ENCODE measurements around the gene ZNF205. TPM values are rescaled to one million over a fixed set of nuclear protein-coding genes. Genes with fewer than 3 reads are reported as not detected.

Gene ZNF205
- total and polyA plus RNA-seq, 2 of the 8 experiments (the other 6 are each of a cell fraction or from before 2014, with no cell fraction given) = 19.1 to 19.9 TPM

- no peaks in the 10 kb centered on the region for H3K79me2 ChIP-seq (ENCODE audit: control insufficient read depth in 1 of 2, insufficient read depth in 2 of 2, low read length in 2 of 2)
- TF ChIP-seq HDAC6 (IDR thresholded peaks at IDR 0.05; ENCODE audit: low read depth, low read length) = no peak
- TF ChIP-seq FOSL1 (IDR thresholded peaks at IDR 0.05; ENCODE audit: insufficient read depth, low read depth, low read length) = no peak
- no peak for TF ChIP-seq CTBP2 (IDR thresholded peaks at IDR 0.05; ENCODE audit: borderline replicate concordance, insufficient read depth, insufficient read length, low read length)
- TF ChIP-seq SP1 (IDR thresholded peaks at IDR 0.05; ENCODE audit: low read depth, low read length) = no peak
- no peak for TF ChIP-seq GTF2F1 (IDR thresholded peaks at IDR 0.05; ENCODE audit: borderline replicate concordance, low read depth, low read length)
- no peak for TF ChIP-seq POU5F1 (IDR thresholded peaks at IDR 0.05; ENCODE audit: low read depth, low read length)
- TF ChIP-seq KDM4A (IDR thresholded peaks at IDR 0.05; ENCODE audit: low read depth, low read length, severe bottlenecking) = no peak
- no peak for TF ChIP-seq SUZ12 (IDR thresholded peaks at IDR 0.05; ENCODE audit: low read length)
- no peak for TF ChIP-seq BRCA1 (IDR thresholded peaks at IDR 0.05; ENCODE audit: low read depth, low read length)
- TF ChIP-seq TBP (IDR thresholded peaks at IDR 0.05; ENCODE audit: low read depth, low read length) = no peak
- no peak for TF ChIP-seq NRF1 (IDR thresholded peaks at IDR 0.05; ENCODE audit: low read depth, low read length)
- TF ChIP-seq CEBPB (IDR thresholded peaks at IDR 0.05; ENCODE audit: low read depth, low read length) = no peak
- TF ChIP-seq YY1 (IDR thresholded peaks at IDR 0.05; ENCODE audit: low read depth, low read length) = no peak
- no peak for FAIRE-seq
Observed at GRCh38 chr16:3142327-3142726, 29.9 kb downstream of the ZNF205 start.

More at GRCh38 chr16:3142327-3142726, 29.9 kb downstream of the ZNF205 start:
- H3K18ac ChIP-seq (ENCODE audit: extremely low read depth, low read length) = no peak overlapping the region
- no peak overlapping the region for H2BK15ac ChIP-seq (ENCODE audit: low read length)
- no peak overlapping the region for H4K91ac ChIP-seq (replicated peaks; ENCODE audit: insufficient read length, low read length)
- no peaks in the 10 kb centered on the region for H3K9me3 ChIP-seq (ENCODE audit: insufficient read depth in 2 of 2, low read depth in 1 of 2, low read length in 1 of 2)
- H4K5ac ChIP-seq (ENCODE audit: insufficient read length, low read depth, low read length) = no peak overlapping the region
- ChIA-PET POLR2A (ENCODE audit: partially characterized antibody) (interaction anchor here (0.9 to 3.9 kb wide), 2 partner anchors 8 to 13 kb away, joined by 3 to 20 read pairs; no protein-coding TSS in a partner anchor), CTCF (ENCODE audit: partially characterized antibody) (interaction anchor here (10.9 kb wide), 1 partner anchor 11 kb away, joined by 174 read pairs; the partner anchor contains the start of gene ZNF213)
- no peaks in the 10 kb centered on the region for H3K27me3 ChIP-seq (replicated peaks in 1 of 4; ENCODE audit: control insufficient read depth in 3 of 4, extremely low read depth in 1 of 4, insufficient read depth in 3 of 4, low read length in 3 of 4)
- H3K4me3 ChIP-seq (ENCODE audit: extremely low read depth in 1 of 4, insufficient read depth in 2 of 4, low read depth in 3 of 4, low read length in 4 of 4) = no peak overlapping the region
- 96% methylated on average over 22 of the region's 22 CpGs; no CpG with 5 or more reads in 1 of the 2 experiments for WGBS, 2 experiments (ENCODE audit: extremely low coverage in 1 of 2, insufficient coverage in 1 of 2, insufficient read length in 1 of 2, insufficient replicate concordance in 2 of 2, low coverage in 1 of 2, low lambda C conversion rate in 2 of 2, missing lambda C conversion rate in 1 of 2)
- no peak overlapping the region for H3K9ac ChIP-seq (replicated peaks in 1 of 4; ENCODE audit: extremely low read depth in 1 of 4, low read depth in 3 of 4, low read length in 3 of 4)
- no peak overlapping the region for H3K14ac ChIP-seq (ENCODE audit: insufficient read length)
- 0 out of 2 replicates have a peak, but pooled peaks cover 2% of the 10 kb centered on the region for H3K23me2 ChIP-seq (ENCODE audit: low read depth, low read length)
- no peak overlapping the region for H2BK12ac ChIP-seq (ENCODE audit: low read depth, low read length)
- no peak overlapping the region for H3K23ac ChIP-seq (ENCODE audit: insufficient read length)
- H3K79me1 ChIP-seq (ENCODE audit: low read depth, low read length) = no peaks in the 10 kb centered on the region
- no peak for DNase-seq (ENCODE audit: low read depth in 1 of 2, low spot score in 2 of 2)
- H3K27ac ChIP-seq (ENCODE audit: low read depth, low read length) = no peak overlapping the region
- H3K4me2 ChIP-seq (ENCODE audit: insufficient read depth in 1 of 2, low read depth in 2 of 2, low read length in 2 of 2) = no peak overlapping the region
- no peak overlapping the region for H2BK5ac ChIP-seq (ENCODE audit: low read depth, low read length)
- H2BK120ac ChIP-seq (replicated peaks; ENCODE audit: low read depth, low read length) = no peak overlapping the region
- peaks cover 0 to 8% (median 3%) of the 10 kb centered on the region in 4 experiments; a peak in 4 of 8 replicates for H3K36me3 ChIP-seq (ENCODE audit: control insufficient read depth in 2 of 4, insufficient read depth in 4 of 4, low read length in 3 of 4)
- no peak overlapping the region for H2AK5ac ChIP-seq (ENCODE audit: low read depth, low read length)
- no peak overlapping the region for H2AFZ ChIP-seq (ENCODE audit: low read length)
- no peak overlapping the region for H4K8ac ChIP-seq (ENCODE audit: extremely low read depth, insufficient read depth, low read length)
- H3K56ac ChIP-seq (replicated peaks; ENCODE audit: insufficient read length, low read depth, low read length) = no peak overlapping the region
- H3K4me1 ChIP-seq (replicated peaks in 1 of 4; ENCODE audit: control insufficient read depth in 3 of 4, insufficient read depth in 4 of 4, low read length in 3 of 4) = no peaks in the 10 kb centered on the region
- peaks cover 0 to 7% of the 10 kb centered on the region in 2 experiments for H4K20me1 ChIP-seq (replicated peaks in 1 of 2; ENCODE audit: control insufficient read depth in 1 of 2, insufficient read depth in 2 of 2, low read length in 2 of 2)
- no peak overlapping the region for H3K4ac ChIP-seq (replicated peaks; ENCODE audit: insufficient read length, low read depth, low read length)
- no peak overlapping the region for H2BK20ac ChIP-seq (ENCODE audit: low read length)

Data from H1 (cell line).